ENCODE measurements around the gene BPIFB6. TPM values are rescaled to one million over a fixed set of nuclear protein-coding genes. Genes with fewer than 3 reads are reported as not detected.

The BPIFB6 gene
- total RNA-seq, 4 donors from 2014 or later = not detected

- no peak for TF ChIP-seq CTCF (IDR thresholded peaks at IDR 0.05; ENCODE audit: low read depth)
These were observed 22.9 kb upstream of the BPIFB6 start for GRCh38 chr20:33008336-33009213.

DNA sequence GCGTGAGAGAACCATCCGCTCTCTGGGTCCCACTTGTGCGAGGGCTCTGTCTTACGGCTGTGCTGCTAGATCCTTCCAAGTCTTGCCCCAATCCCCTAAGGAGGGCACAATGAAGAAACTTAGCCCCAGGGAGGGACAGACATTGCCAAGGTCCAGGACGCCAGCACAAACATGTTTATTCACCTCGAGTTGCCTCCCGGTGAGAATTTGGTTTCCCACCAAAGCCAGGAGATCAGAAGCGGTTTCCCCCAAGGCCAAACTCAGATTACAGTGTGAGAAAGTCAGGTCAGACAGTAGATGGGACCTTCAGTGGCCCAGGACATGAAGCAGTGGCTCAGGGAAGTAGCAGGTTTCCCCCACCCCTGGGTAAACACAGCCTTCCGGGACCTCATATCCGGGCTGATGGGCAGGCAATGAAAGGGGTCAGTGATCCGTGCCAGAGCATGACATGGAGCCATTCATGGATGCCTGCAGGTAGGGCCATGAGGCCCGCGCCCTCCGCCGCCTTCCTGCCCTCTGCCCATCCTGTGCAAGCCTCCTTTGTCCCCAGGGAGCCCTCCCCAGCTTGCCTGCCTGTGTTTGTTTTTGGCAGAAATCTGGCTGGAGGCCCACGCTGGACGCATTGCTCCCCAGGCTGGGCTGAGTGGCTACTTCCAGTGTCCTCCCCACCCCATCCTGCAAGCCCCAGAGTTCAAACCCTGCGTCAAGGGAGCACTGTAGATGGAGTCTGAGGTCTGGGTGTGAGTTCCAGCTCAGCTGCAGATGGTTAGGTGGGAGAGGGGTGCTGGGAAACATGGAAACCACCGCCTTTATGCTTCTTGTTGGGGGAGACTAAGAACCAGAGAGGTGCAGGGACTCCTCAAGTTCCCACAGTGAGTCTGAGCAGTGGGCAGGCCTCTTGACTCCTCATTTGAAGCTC lies 22.0 kb upstream of the BPIFB6 start:
- TF ChIP-seq CTCF (IDR thresholded peaks at IDR 0.05; ENCODE audit: low read depth) = no peak

DNA sequence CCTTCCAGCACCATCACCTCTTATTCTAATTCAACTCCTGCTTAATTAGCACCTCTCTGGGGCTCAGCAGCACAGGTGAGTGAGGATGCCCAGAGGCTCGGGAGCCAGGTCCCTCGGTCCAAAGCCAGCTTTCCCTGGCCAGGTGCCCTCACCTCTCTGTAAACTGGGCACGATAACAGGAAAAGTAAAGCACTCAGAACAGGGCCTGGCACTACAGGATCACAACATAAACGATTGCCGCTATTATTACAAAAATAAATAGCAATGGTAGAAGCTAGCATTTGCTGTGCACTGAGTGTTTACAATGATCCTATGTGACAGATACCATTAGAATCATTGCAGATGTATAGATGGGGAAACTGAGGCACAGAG lies 21.3 kb upstream of the BPIFB6 start:
- no peak for TF ChIP-seq CTCF (IDR thresholded peaks at IDR 0.05; ENCODE audit: low read depth)

GRCh38 chr20:33010674-33011449 lies 20.6 kb upstream of the BPIFB6 start:
- no peak for TF ChIP-seq CTCF (IDR thresholded peaks at IDR 0.05; ENCODE audit: low read depth)

DNA sequence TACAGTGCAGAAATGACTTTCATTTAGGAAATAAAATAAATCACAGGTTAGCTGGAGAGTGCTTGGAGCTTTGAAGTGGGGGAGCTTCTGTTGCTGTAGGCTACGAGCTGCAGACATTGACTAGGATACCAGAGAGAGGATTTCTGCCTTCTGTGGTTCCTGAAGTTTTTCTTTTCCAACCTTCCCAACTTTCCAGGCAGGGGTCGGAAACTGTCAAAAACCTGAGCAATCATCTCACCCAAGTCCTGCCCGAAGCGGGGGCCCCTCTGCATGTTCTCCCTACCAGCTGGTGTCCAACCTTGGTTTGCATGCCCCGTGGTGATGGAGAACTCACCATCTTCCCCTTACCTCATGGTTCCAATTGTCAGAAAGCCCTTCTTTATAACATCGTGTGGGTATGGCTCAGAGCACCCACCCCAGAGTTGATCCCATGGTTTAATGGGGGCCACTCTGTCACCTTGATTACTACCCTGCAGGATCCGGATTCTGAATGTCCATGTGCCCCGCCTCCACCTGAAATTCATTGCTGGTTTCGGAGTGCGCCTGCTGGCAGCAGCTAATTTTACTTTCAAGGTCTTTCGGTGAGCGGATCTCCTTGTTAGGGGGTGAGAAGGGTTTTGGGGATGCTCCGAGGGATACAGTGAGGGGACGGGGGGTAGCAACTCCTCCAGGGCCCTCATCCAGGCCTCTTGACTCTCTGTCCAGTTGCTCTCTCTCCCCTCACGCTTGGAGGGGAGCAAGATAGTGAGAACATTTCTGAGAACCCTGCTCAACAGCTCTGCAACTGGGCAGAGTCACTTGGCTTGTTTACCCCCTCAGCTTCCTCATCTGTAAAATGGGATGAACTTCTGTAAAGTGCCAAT lies 18.9 kb upstream of the BPIFB6 start:
- no peak for TF ChIP-seq CTCF (IDR thresholded peaks at IDR 0.05; ENCODE audit: low read depth)

DNA sequence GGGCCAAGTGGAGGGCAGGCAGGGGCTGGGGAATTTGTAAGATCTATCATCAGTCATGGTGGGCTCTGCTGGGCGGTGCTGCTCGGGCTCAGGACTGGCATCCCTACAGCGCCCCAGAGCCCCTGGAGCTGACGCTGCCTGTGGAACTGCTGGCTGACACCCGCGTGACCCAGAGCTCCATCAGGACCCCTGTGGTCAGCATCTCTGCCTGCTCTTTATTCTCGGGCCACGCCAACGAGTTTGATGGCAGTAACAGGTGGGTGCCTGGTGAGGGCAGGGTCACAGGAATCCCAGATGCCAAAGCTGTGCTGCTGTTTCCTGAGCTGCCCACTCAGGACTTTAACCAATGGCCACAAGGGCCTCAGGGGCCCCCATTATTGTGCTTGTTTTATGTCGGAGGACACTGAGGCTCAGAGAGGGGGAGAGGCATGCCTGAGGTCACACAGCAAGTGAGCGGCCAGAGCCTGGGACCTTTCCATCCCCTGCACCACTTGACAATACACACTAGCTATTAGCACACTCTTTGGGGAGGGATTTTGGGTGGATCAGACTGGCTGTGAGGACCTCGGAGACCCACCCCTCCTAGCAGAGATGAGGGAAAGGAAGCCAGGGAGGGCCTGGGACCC lies 17.6 kb upstream of the BPIFB6 start:
- no peak for TF ChIP-seq CTCF (IDR thresholded peaks at IDR 0.05; ENCODE audit: low read depth)
